ENCODE results near the gene SAE1.

SAE1 gene

DNA sequence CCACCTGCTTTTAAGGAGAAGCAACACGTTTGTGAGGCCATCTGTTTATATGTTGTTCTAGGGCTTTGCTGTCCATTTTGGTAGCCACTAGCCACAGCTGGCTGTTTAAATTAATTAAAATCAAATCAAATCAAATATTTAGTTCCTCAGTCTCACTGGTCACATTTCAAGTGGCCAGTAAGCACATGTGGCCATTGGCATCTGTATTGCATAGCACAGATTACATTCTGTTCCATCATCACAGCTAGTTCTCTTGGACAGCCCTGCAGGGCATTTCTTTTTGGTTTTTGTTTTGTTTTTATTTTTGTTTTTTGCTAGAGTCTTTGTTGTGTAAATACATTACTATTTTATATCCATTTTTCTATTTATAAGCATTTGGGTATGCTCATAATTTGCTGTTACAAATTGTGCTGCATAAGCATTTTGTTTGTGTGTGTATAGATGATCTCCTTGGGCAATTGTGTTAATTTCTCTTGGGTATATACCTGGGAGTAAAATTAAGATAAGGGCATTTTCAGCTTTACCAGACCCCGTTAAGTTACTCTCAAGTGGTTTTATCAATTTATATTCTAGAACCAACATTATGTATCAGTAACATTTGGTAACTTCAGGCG is 31.3 kb downstream of the SAE1 start:
- no peak for DNase-seq (ENCODE audit: low read depth in 2 of 2)

DNA sequence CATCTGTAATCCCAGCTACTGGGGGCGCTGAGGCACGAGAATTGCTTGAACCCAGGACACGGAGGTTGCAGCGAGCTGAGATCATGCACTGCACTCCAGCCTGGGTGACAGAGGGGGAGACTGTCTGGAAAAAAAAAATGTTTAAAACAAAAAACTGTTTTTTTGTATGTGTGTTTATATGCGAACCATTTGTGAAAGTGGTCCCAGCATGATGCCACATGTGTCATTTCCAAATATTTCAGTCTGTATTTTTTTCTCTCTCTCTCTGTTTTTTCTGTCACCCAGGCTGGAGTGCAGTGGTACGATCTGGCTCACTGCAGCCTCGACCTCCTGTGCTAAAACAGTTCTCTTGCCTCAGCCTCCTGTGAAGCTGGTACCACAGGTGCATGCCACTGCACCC is 37.4 kb downstream of the SAE1 start:
- DNase-seq (ENCODE audit: low read depth in 2 of 2): no peak

DNA sequence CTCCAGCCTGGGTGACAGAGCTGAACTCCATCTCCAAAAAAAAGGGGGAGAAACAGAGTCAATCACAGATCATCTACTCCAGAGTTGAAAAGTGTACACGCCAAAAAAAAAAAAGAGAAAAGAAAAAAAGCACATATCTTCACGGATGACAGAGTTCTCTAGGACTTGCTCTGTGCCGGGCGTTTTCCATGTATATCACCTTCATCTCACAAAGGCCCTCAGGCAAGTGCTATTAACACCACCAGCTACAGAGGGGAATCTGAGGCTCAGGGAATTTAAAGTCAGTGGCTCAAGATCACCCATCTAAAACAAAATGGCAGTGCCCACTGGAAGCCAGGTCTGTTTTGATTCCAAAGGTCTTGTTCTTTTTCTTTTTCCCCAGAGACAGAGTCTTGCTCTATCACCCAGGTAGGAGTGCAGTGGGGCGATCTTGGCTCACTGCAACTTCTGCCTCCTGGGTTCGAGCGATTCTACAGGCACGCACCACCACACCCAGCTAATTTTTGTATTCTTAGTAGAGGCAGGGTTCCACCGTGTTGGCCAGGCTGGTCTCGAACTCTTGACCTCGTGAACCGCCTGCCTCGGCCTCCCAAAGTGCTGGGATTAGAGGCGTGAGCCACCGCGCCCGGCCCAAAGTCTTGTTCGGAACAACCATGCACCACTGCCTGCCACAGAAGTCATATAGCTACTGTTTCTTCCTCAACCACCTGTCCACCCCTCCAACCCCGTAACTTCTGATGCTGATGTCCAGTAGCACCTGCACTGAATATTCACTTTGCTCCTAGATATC is 42.2 kb downstream of the SAE1 start:
- DNase-seq (ENCODE audit: low read depth in 2 of 2): no peak

DNA sequence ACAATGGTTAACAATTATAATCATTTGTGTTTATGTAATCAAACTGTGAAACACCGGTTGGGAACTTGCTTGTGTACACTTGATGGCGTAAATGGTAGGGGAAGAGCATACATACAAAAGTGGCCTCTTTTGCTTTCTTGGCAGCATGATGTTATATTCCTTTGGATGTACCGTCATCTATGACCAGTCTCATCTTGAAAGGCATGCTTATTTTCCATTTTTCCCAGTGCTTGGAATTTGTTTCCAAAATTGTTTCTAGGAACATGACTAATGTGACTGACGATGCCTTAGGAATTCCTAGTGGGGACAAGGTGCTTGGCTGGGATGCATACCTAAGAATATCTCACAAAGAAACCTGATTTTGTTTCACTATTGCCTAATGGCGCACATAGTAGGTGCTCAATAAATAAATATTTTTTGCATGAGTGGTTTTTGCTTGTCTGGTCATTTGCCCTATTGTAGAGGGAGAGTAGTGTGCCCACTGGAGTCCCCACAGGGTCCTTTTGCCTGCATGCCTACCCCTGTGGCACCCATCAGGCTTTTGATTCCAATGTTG is 45.5 kb downstream of the SAE1 start:
- DNase-seq (ENCODE audit: low read depth in 2 of 2): no peak

DNA sequence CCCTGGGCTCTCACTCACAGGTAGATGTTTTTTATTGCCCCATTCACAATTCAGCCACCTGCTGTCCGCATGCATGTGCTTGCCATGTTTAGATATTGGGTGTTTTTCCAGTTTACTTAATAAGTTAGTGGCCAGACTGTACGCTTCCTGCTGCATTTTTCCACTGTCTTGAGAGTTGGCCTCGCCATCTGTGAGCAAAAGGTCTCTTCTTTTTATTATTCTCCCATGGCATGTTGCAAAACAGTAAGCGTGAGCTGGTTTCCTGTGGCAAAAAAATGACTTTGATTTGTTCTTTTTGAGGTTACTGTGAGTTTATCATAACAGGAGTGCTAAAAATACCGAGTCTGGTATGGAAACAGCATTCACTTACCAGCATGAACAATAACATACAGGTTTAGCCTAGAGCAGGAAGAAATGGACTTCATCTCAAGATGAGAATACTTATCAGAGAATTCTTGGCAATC is 46.0 kb downstream of the SAE1 start:
- DNase-seq (ENCODE audit: low read depth in 2 of 2): no peak

DNA sequence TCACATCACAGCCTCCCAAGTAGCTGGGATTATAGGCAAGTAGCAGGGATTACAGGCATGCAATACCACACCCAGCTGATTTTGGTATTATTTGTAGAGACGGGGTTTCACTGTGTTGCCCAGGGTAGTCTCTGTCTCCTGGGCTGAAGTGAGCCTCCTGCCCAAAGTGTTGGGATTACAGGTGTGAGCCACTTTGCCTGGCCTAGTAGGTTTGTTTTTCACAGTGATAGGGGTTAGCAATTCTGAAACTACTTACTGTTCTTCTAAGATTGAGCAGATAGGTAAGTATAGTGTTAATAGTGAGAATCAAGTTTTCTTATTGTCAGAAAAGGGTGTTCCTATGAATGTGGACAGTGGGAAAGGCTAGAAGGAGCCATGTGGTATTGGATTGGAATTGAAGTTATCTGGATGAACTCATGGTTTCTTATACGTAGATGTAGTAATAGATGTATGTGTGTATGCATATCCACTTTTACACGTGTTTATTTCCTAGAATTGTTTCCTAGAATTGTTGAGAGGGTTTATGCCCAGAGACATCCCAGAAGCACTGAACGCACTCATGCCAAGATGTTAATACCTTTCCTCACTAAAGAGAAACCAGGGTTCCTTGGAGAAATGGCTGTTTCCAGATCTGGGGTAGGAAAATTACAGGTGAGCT is 49.1 kb downstream of the SAE1 start:
- no peak for DNase-seq (ENCODE audit: low read depth in 2 of 2)

DNA sequence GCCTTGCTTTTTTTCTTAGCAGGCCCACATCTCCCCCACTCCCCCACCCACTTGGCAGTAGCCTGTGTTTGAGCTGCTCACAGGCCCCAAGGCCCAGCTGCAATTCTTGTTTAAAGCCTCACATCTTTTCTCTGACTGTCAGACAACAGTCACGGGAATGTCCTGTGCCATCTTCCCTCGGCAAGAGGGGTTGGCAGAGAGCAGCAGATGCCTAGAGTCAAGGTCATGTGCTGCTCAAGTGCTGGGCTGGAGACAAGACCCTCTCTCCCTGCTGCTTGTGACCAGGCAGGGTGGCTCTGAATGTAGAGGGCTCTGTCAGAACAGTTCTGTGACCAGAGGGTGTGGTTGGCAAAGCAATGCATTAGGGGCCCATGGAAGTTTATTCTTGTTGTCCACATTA is 53.0 kb downstream of the SAE1 start:
- no peak for DNase-seq (ENCODE audit: low read depth in 2 of 2)

DNA sequence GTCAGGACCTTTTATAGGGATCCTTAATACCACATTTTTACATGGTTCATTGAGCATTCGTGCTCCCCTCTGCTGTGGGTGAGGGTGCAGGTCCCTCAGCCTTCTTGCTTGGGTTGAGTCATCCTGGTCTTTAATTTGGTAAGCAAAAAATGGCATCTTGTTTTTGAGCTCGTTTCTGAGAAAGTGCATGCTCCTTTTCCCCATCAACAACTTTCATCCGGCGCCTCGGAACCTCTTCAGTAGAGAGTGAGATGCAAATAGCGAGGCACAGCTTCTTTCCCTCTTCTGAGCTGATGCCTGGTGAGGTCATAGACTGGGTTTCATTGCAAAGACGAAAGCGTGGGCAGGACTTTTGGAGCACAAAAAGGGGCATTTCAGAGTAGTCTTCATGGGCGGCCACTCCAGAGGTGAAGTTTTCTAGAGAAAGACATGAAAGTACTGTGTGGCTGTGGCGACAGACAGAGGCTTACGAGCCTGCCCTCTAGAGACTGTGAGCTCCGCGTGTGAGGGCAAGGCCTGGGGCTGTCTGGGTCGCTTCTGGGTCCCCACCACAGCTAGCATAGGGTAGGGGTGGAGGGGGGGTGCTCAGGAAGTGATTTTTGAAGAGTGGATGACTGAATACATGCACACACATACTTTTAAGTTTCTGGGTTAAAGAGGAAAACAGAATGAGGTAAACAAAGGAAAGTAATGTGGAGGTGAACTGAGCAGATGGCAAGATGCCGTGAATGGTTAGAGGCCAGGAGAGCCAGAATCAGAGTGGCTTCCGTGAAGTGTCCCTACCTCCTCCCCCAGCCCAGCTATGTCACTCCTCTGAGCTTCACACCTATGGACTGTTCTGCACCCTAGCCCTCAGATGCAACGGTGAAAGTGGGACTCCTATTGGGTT is 56.1 kb downstream of the SAE1 start:
- DNase-seq (ENCODE audit: low read depth in 2 of 2): peak; percentile 45 to 48

DNA sequence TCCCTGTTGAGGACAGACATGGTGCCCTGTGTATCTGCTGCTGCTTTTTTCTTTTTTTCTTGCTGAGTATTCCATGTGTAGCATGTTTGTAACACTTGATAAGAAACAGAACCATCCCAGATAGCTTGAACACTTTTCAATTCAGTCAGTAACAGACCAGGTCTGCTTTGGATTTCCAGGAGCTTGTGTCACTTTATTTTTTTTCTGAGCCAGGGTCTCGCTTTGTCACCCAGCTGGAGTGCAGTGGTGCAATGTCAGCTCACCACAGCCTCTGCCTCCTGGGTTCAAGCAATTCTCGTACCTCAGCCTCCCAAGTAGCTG is 56.7 kb downstream of the SAE1 start:
- DNase-seq (ENCODE audit: low read depth in 2 of 2): no peak

DNA sequence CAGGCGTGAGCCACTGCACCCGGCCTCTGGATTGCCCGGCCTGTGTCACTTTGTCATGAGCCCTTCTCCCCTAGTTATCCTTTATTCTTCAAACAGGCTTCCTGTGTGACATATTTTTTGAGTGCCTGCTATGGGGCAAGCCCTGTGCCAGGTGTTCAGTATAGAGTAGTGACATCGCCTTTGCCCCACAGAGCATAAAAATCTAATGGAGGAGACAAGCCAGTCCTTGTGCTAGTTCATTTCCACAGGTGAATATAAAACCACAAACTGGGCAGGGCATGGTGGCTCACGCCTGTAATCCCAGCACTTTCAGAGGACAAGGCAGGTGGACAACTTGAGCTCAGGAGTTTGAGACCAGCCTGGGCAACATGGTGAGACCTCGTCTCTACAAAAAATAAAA is 57.2 kb downstream of the SAE1 start:
- no peak for DNase-seq (ENCODE audit: low read depth in 2 of 2)

DNA sequence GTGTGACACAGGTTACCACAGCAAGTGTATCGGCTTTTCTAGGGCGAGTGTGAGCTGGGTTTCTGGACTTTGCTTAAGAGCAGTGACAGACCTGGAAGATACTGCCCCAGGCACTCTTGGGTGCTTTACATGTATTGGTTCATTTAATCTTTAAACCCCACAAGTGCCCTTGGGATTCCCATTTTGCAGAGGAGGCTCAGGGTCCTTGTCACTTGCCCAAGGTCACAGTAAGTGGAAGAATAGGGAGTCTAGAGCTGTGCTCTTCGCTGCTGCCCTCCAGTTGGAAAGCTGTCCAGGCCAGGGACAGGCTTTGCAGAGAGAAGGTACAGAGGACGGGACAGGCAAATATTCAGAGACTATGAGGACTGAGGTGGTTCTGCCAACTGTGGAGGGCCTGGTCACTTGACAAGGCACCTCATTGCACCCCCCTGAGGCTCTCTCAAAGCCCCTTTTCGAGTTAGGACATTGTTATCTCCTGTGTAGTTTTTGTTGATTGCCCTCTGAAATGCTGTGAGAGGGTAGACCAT is 57.9 kb downstream of the SAE1 start:
- no peak for DNase-seq (ENCODE audit: low read depth in 2 of 2)

DNA sequence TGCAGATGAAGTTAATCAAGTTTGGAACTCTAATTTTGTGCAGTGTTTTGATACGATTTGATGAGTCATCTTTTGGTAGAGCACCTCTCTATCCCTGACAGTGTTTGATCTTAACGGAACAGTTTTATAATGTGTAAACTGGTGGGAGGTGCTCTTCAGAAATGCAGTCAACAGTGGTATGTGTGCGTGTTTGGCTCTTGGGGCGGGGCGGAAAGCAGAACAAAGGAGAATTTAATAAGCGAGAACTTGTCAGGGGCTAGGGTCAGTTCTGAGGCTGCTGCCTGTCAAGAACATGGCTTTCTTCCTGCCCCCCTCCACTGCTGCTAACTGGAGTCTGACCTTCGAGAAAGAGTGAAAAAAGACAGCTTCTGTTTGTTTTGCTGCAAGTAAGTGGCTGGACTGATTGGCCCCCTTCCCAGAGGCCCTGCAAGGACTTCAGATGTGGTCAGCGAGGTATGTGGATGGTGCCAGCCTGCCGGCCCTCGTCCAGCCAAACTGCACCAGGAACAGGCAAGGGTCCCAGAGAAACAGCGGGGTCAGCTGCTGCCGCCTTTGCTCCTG is 59.6 kb downstream of the SAE1 start:
- no peak for DNase-seq (ENCODE audit: low read depth in 2 of 2)

DNA sequence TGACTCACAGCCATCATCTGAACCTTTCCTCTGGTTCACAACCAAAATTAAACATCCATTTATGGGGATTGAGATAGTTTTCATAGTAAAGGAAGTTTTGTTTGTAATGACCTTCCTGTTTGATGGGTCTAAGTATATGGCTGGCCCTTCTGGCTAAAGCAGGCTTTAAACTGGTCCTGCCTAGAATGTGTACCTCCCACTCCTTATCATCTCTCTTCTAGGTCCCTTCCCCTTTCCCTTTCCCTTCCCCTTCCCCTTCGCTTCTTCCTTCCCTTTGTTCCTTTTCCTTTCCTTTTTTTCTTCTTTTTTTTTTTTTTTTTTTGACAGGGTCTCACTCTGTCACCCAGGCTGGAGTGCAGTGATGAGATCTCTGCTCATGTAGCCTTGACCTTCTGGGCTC is 64.8 kb downstream of the SAE1 start:
- no peak for DNase-seq (ENCODE audit: low read depth in 2 of 2)

DNA sequence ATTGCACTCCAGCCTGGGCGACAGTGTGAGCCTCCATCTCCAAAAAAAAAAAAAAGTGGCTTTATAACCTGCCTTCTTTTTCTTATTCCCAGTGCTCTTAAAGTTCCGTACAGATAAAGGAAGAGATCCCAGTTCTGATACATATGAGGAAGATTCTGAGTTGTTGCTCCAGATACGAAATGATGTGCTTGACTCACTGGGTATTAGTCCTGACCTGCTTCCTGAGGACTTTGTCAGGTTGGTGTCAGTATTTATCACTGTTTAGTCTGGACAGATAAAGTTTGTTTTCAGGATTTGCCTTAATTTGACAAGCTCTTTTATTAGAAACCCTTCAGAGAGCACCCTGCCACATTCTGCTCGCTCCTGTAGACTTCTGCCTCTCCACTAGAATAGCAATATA is 66.5 kb downstream of the SAE1 start:
- DNase-seq (ENCODE audit: low read depth in 2 of 2): no peak

DNA sequence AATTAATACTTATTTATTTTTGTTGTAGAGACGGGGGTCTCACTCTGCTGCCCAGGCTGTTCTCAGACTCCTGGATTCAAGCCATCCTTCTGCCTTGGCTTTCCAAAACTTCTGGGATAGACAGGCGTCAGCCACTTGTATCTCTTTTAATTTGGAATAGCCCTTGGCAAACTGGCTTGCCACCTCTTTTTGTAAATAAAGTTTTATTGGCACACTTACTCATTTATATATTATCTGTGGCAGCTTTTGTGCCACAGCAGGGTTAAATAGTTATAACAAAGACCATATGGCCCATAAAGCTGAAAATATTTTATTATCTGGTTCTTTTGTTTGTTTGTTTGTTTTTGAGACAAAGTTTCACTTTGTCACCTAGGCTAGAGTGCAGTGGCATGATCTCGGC is 69.9 kb downstream of the SAE1 start:
- no peak for DNase-seq (ENCODE audit: low read depth in 2 of 2)

DNA sequence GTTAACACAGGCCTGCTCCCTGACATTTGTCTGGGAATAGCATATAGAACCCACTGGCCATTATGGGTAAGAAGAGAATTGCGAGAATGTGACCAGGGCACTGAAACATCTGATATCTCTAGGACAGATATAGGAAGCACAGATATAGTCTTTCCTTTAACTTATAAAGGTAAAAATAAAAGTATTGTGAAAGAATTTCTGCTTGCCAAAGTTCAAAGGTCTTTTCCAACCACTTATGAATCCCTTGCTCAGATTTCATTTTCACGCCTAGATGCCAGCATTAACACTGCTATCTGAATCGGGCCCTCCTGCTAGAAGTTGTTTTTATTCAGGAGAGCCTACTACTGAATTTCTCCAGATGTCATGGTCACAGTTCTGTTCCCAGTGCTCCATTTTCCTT is 72.6 kb downstream of the SAE1 start:
- no peak for DNase-seq (ENCODE audit: low read depth in 2 of 2)

DNA sequence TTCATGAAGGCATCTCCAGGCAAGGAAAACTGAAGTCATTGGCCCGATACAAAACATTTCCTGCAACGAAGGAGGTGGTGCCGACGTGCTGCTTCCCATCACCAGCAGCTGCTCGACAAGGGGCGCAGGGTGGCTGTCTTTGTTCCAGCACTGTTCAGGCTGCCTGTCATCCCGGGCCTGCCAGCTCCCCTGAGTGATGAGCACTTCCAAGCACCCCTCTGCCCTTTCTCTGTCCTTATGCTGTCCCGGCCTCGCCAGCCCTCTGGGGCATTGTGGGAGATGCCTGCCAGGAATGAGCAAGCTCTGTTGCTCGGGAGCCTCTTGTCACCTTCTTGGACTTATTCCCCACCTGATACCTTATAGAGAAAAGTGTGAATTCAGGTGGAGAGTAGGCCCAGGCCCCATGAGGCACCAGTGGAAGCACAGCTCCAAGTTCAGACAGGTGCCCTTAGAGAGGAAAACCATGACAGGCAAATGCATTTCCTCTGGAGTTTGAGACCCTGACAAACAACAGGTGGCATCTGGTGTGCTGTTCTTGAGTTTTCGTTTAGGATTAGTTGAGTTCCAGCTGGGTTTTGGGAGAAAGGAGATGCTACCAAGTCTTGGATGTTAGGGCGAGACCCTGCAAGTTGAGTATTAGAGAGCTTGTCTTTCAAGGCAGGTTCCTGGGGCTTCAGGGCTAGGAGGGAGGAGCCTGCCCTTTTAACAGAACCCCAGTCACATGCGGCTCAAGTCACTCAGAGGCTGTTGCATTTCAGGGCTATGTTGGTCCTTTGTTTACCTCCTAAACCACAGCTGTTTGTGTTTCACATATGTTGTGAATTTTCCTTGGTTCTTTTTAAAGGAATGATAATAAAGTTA is 78.9 kb downstream of the SAE1 start:
- DNase-seq (ENCODE audit: low read depth in 2 of 2): no peak

DNA sequence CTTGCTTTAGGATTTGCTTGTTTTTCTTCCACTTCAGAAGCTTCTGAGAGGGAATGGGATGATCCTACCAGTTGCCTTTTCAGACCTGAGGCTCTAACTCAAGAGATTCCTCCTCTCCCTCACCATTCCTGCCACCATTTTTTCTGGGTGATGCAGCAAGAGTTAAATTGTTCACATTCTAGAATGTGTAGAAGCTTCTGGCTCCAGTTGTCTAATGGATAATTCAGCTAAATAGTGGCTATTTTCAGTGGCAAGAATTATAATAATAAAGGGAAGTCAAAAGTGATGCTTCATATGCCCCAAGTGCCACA is 79.5 kb downstream of the SAE1 start:
- no peak for DNase-seq (ENCODE audit: low read depth in 2 of 2)

DNA sequence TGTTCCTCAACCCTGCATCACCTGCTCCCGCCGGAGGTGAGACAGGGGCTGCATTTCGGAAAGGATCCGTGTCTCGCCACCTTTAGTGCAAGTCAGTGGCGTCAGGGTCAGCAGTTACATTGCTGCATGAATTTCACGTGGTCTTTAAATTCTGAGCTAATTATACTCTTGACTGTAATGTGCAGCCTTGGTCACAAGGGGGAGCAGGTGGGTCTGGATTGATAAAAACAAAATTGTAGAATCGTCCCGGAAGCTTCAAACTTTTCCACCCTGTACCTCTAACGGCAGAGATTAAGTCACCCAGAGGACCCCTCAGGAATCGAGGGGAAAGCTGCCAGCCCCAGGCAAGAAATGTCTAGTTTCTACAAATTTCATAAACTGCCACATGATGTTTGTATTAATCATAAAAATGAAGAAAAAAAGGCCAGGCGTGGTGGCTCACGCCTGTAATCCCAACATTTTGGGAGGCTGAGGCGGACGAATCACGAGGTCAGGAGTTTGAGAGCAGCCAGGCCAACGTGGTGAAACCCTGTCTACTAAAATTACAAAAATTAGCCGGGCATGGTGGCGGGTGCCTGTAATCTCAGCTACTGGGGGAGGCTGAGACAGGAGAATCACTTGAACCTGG is 80.2 kb downstream of the SAE1 start:
- DNase-seq (ENCODE audit: low read depth in 2 of 2): peak; percentile 51 to 71

DNA sequence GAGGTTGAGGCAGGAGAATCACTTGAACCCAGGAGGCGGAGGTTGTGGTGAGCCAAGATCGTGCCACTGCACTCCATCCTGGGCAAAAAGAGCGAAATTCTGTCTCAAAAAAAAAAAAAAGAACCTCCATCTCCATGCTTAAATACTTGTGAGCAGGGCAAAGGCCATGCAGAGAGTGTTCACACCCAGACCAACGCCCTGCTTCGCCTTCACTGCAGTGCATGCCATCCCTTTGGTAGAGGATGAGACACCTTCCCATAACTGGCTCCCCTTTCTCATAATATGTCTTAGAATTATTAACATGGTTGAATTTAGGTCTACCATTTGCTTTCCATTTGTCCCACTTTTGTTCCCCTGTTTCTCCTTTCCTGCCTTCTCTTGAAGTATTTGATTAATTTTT is 84.9 kb downstream of the SAE1 start:
- no peak for DNase-seq (ENCODE audit: low read depth in 2 of 2)

Data from stimulated activated CD8-positive, alpha-beta memory T cell treated with anti-CD3 and anti-CD28 coated beads, Interleukin-7, amount 100 ng/mL, for 1 hour (primary cell).